GM18907 (cell line): ENCODE data around the gene CNOT11.
"Not testable (repeated sequence)": the region's sequence is repeated elsewhere in the genome, so short reads cannot be mapped to it uniquely, and the experiment has no call there.

Experiments
- ATAC-seq: cut with Tn5 transposase; IDR thresholded peaks from one replicate; pipeline ENCODE4 v1.9.1; 2021; ENCODE audit warnings: mild to moderate bottlenecking, moderate library complexity; ENCODE audit not compliant: unreplicated experiment

CNOT11 gene

GRCh38 chr2:101307950-101308431, 55.3 kb downstream of the CNOT11 start:
- ATAC-seq, result peak; percentile 28

GRCh38 chr2:101308432-101309210, 55.9 kb downstream of the CNOT11 start, which contains the start of gene RNF149:
TSS of gene RNF149 (minus strand) at chr2:101308701. CDS start at chr2:101308588, 113 bp downstream.
- ATAC-seq, result peak; percentile 68

- no peak for ATAC-seq
These were observed 57.6 kb downstream of the CNOT11 start for GRCh38 chr2:101310090-101310833.

GRCh38 chr2:101310834-101311695, 58.4 kb downstream of the CNOT11 start:
- no peak for ATAC-seq

GRCh38 chr2:101311696-101312017, 59.0 kb downstream of the CNOT11 start:
- ATAC-seq, result no peak

- not testable (repeated sequence) for ATAC-seq
These were observed 63.9 kb downstream of the CNOT11 start for GRCh38 chr2:101316568-101316967.
